Femur (tissue), 1 donor: ENCODE data around the gene ZMYND19.
"Not testable (repeated sequence)": the region's sequence is repeated elsewhere in the genome, so short reads cannot be mapped to it uniquely, and the experiment has no call there.

Experiments used
- DNase-seq: peaks from one replicate; pipeline ENCODE4 v3.0.0-alpha.2; 2017

The ZMYND19 gene

DNA sequence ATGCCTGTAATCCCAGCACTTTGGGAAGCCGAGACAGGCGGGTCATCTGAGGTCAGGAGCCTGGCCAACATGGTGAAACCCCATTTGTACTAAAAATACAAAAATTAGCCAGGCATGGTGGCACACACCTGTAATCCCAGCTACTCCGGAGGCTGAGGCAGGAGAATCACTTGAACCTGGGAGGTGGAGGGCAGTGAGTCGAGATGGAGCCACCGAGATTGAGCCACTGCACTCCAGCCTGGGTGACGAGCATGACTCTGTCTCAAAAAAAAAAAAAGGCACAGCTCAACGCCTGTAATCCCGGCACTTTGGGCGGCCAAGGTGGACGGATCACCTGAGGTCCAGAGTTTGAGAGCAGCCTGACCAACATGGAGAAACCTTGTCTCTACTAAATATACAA is 36.7 kb downstream of the ZMYND19 start:
- DNase-seq: not testable (repeated sequence)

DNA sequence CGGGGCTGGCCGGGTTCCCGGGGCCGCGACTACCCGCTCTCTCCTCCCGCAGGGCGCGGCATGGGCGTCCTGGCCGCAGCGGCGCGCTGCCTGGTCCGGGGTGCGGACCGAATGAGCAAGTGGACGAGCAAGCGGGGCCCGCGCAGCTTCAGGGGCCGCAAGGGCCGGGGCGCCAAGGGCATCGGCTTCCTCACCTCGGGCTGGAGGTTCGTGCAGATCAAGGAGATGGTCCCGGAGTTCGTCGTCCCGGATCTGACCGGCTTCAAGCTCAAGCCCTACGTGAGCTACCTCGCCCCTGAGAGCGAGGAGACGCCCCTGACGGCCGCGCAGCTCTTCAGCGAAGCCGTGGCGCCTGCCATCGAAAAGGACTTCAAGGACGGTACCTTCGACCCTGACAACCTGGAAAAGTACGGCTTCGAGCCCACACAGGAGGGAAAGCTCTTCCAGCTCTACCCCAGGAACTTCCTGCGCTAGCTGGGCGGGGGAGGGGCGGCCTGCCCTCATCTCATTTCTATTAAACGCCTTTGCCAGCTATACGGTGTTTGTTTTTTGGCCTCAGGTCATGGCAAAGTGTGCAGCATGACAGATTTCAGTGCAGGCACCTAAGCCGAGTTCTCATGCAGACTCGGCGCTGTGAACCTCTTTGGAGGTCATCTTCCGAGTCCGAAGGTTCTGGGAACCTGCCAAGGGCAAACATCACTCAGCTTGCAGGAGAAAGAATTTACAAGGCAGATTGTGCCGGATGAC is 38.1 kb downstream of the ZMYND19 start:
- DNase-seq: no peak

DNA sequence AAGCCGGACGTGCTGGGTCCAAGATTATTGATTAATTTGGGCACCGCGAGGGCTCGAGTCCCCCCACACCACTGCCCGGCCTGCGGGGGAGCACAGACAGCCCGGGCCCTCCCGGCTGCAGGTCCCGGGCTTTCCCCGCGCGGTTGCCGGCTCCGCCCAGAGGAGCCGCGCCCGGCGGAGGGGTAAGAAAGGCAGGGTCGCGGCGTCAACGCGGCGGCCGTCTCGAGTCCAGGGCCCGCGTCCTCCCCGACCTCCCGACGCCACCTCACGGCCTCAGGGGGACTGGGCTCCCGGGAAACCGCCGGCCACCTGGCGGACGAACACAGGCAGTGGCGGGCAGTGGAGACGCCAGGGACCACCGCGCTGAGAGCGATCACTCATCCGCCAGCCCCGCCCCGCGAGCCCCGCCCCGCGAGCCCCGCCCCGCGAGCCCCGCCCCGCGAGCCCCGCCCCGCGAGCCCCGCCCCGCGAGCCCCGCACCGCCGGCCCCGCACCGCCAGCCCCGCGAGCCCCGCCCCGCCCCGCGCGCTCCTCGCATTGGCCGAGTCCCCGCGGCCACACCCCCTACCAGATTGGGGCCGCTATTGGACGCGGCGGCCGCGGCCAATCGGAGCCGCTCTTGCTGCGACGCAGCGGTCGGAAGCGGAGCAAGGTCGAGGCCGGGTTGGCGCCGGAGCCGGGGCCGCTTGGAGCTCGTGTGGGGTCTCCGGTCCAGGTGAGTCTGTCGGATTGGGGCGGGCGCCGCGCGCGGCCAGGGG is 38.9 kb downstream of the ZMYND19 start, which contains the start of gene MRPL41:
Gene MRPL41, plus strand, starts transcription at position 616 of the 758 bp plus-strand sequence. CDS start 203 bp downstream, outside the sequence.
- DNase-seq: peak; percentile 94

DNA sequence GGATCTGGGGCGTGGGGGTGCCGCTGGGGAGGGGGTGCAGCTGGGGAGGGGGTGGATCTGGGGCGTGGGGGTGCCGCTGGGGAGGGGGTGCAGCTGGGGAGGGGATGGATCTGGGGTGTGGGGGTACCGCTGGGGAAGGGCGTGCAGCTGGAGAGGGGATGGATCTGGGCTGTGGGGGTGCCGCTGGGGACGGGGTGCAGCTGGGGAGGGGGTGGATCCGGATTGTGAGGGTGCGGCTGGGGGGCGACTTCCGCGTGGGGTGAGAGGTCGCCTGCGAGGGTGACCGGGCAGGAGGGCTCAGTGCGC is 39.4 kb downstream of the ZMYND19 start:
- not testable (repeated sequence) for DNase-seq

DNA sequence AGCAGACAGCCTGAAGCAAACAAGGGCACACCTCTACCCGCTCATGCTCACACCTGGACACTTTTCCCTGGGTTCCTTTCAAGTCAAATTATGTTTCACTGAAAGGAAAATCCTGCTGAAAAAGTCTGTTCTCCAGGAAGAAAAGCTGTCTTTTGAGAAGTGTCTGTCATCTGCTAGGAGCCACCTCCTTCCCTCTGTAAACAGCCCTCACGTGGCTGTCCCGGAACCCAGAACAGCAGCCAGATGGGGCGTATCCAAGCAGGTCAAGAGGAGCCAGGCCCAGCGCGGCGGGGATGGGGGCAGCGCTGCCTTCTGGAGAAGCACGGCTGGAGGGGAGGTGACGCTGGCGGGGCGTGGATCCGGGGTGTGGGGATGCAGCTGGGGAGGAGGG is 40.1 kb downstream of the ZMYND19 start, which contains the start of gene PNPLA7:
Gene PNPLA7, minus strand, starts transcription at position 172 of the 391 bp plus-strand sequence. CDS start 205 bp downstream, outside the sequence.
- peak; percentile 89 for DNase-seq

DNA sequence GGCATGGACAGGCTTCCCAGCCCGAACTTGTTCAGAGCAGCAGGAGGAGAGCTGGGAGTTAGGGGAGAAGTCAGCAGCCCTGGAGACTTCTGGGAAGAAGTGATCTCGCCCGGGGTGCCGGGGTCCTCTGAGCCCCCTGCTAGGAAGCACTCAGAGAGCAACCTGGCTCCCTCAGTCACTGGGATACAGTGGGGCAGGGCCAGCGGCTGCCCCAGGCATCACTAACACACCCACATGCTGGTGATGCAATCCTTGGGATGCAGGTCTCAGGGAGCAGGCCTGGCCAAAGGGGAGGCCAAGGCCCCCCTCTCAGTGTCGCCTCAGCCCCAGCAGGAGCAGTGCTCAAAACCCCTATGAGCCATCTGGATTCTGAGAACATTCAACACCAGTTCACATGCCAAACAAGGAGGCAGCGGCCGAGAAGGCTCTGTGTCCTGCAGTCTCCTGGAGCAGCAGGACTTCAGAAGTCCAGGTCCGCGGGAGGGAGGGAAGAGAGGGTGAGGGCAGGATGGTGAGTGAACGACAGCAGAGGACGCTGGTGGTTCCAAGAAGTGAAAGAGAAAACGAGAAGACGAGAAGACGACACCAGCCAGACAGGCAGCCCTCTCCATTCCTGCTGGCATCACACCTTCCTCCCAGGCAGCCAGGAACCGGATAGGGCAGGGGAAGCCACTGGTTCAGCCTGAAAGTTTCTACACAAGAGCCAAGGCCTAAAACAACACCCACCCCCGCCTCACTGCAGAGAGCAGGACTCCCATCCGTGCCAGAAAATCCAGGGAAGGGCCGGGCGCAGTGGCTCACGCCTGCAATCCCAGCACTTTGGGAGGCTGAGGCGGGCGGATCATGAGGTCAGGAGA is 42.4 kb downstream of the ZMYND19 start:
- DNase-seq: no peak

DNA sequence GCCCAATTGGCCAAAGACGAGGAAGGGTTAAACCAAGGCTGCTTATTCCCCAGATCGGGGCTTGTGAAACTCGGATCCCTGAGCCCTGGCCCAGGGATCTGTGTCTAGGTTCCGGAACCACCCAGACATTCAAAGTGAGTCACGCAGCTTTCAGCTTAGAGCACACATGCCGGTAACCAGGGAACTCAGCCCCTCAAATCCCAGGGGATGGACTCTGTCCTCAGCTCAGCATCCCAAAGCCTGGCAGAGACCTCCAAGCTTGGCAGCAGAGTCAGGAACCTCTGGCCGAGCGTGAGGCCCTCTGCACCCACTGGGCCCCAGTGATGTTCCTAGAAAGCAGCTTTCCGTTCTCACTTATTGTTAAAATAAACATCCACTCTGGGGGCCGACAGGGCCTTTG is 45.2 kb downstream of the ZMYND19 start:
- no peak for DNase-seq

DNA sequence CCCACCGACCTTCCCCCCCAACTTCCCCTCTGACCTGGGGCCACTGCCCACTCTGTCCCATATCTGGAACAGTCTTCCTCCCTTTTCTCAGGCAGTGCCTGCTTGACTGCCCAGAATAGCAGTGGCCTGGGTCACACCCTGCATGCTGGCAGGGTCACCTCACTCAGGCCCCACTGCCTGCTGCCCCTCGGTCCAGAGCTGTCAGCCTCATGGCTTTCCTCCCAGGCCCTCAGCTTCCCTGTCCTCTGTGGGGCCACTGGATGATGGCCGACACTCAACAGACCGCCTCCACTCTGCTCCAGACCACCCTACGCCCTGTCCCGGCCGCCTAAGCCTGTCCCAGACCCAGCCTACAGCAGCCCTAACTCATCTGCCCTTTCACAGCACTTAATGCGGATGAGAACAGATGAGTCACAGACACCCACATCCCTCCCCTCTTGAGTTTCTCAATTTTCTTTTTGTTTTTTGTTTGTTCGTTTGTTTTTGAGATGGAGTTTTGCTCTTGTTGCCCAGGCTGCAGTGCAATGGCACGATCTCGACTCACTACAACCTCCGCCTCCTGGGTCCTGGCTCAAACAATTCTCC is 46.0 kb downstream of the ZMYND19 start:
- no peak for DNase-seq

DNA sequence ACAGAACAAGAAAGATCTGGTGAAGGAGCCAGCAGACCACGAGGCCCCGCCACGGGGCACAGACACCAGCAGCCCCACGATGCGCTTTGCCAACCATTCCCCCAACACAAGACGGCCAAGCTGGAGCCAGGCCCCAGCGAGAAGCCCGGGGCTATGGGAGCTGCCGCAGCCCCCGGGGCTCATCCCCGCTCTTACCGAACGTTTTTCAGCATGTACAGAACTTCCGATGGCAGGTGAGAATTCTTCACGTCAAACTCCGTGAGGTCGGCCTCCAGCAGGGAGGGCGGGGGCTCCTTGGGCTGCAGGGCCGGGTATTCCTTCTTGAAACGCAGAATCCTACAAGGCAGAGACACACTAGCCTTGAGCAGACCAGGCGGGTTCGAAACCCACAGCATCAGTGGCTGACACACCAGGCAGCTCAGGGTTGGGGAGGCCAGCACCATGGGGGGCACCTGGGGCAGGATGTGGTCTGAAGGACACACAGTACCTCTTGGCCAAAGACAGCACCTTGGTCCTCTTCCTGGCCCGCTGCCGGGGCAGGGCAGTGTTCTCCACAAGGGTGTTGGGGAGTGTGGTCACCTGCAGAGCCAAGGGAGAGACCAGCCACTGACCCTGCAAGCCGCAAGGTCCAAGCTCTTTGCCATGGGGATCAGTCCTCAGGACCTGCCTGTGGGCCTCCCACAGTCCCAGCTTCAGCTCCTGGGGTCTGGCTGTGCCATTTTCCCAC is 46.9 kb downstream of the ZMYND19 start:
- no peak for DNase-seq

DNA sequence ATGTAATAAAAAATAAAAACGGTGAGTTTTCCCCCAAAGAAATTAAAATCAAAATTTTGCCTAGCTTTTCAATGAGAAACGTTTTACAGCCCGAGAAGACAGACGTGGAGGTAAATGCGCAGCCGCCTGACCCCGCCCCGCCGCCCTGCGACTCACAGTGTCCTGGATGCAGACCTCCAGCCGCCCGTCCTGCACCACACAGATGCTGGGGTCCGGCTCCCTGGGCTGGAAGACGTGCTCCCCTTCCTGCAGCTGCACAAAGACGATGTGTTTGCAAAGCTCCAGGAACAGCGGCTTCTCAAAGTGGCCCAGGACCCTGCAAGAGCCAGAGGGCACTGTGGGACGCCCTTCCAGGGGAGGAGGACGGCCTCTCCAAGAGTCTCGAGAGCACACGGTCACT is 47.8 kb downstream of the ZMYND19 start:
- no peak for DNase-seq

DNA sequence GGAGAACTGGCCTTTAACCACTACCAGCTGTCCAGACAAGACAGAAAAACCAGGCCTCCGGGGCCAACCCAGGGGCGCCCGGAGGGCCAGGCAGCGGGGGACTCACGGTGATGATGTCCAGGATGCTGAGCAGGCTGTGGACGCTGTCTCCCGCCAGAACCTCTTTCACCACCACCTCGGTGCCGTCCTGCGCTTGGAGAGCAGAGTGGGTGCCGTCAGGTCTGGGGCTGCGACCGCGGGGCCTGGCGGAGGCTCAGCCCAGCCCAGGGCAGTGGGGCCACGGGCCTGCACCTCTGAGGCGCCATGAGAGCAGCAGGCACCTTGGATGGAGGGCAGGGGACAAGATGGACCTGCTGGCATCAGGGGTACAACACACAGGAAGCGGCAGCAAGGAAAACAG is 49.8 kb downstream of the ZMYND19 start:
- DNase-seq: peak; percentile 17

DNA sequence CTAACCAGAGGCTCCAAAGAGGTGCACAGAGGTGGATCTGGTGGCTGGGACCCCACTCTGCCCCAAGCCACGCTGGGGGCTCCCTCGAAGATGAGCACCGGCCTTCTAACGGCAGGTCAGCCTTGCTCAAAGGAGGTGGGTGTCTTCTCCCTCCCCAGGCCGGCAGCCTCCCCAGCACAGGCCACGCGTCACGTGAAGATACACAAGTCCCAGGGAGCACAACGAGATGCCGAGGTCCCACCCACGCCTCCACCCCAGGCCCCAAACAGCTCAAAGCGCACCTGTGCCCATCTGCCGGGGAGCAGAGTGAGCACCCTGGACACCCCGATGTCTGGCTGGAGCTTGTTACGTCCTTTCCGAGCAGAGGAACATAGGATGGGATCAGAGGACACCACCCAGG is 52.3 kb downstream of the ZMYND19 start:
- DNase-seq: no peak

DNA sequence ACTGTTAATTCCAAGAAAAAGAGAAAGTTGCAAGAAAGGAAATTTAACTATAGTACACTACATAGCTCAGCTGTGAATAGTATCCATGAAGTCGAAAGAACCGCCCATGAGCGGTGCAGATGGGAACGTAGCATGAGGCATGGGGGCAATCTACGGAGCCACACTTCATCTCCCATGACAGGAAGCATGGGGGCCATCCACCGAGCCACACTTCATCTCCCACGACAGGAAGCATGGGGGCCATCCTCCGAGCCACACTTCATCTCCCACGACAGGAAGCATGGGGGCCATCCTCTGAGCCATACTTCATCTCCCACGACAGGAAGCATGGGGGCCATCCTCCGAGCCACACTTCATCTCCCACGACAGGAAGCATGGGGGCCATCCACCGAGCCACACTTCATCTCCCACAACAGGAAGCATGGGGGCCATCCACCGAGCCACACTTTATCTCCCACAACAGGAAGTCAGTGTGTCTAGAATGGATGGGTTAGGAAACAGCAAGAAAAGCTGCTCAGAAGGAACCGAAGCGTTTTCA is 53.6 kb downstream of the ZMYND19 start:
- not testable (repeated sequence) for DNase-seq

DNA sequence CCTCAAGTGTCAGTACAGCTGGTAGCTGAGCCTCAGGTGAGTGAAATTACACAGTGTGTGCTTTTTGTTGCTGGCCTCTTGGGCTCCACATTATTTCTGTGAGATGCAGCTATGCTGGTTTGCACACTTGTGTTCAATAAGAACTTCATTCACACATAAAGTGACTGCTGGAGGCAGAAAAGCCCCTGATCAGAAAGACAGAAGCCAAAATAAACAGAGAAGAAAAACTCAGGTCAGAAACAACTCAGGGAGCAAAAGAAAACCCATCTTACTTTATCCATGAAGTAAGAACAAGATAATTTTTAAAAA is 55.2 kb downstream of the ZMYND19 start:
- no peak for DNase-seq

DNA sequence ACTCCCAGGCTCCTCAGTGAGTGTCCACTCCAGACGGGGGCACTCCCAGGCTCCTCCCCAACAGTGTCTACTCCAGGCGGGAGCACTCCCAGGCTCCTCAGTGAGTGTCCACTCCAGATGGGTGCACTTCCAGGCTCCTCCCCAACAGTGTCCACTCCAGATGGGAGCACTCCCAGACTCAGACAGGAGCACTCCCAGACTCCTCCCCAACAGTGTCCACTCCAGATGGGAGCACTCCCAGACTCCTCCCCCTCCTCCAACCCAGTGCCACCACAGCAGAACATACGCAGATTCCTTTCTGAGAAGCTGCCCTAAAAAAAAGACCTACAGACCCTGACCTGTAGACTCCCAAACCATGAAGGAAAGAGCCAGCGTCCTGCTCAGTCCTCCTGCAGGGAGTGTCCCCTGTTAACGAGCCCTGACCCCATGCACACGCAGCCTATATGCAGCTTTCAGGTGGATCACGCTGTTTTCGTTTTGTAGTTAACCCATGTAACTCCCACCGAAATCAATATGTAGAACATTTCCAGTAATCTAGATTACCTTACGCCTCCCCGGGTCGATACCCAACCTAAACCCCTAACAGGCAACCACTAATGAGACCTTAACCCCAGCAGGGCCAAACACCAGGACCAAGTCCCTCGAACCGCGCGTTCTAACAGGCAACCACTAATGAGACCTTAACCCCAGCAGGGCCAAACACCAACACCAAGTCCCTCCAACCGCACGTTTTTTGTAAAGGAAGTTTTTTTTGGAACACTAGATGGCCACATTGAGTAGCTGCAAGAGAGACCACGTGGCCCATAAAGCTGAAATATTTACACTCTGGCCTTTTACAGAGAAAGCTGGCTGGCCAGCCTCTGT is 55.8 kb downstream of the ZMYND19 start:
- peak; percentile 50 for DNase-seq

DNA sequence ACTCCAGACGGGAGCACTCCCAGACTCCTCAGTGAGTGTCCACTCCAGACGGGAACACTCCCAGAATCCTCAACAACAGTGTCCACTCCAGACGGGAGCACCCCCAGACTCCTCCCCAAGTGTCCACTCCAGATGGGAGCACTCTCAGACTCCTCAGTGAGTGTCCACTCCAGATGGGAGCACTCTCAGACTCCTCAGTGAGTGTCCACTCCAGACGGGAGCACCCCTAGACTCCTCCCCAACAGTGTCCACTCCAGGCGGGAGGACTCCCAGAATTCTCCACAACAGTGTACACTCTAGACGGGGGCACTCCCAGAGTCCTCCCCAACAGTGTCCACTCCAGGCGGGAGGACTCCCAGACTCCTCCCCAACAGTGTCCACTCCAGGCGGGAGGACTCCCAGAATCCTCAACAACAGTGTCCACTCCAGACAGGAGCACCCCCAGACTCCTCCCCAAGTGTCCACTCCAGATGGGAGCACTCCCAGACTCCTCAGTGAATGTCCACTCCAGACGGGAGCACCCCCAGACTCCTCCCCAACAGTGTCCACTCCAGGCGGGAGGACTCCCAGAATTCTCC is 57.3 kb downstream of the ZMYND19 start:
- not testable (repeated sequence) for DNase-seq
